Type B pancreatic cell (in vitro differentiated cells): ENCODE data around the gene ARHGEF17. TPM values are rescaled to one million over a fixed set of nuclear protein-coding genes. Genes with fewer than 3 reads are reported as not detected.

ENCODE experiments used
- DNase-seq: peaks from one replicate; pipeline ENCODE4 v3.0.0; 2021; ENCODE audit warnings: mixed read lengths; ENCODE audit not compliant: unreplicated experiment; ENCODE audit errors: extremely low spot score
- H3K27ac Mint-ChIP-seq: 2 replicates; pipeline ENCODE4 v1.8.0; 2021; ENCODE audit warnings: mild to moderate bottlenecking, mixed read lengths
- H3K27me3 Mint-ChIP-seq: 2 replicates; pipeline ENCODE4 v1.8.0; 2021; ENCODE audit warnings: mixed read lengths
- H3K36me3 Mint-ChIP-seq: 2 replicates; pipeline ENCODE4 v1.8.0; 2021; ENCODE audit warnings: mixed read lengths
- H3K4me1 Mint-ChIP-seq: one replicate; pipeline ENCODE4 v1.8.0; 2021; ENCODE audit warnings: mixed read lengths; ENCODE audit not compliant: unreplicated experiment
- H3K4me3 Mint-ChIP-seq: 2 replicates; pipeline ENCODE4 v1.8.0; 2021; ENCODE audit warnings: mild to moderate bottlenecking, mixed read lengths
- H3K9me3 Mint-ChIP-seq: 2 replicates; pipeline ENCODE4 v1.8.0; 2021; ENCODE audit warnings: mixed read lengths
- total RNA-seq: library from RNA; stranded (reverse); gene quantifications from 2 replicates; pipeline ENCODE4 v1.2.1, GENCODE V29; 2021; ENCODE audit warnings: low replicate concordance
- TF ChIP-seq, protein P1 (sequence below): fragments of 200-600 bp; sonication (generic); conservative IDR thresholded peaks from 2 replicates; pipeline ENCODE4 v1.5.0; 2021; ENCODE audit warnings: antibody characterized with exemption, mild to moderate bottlenecking

ARHGEF17 gene
- total RNA-seq, 1 donor from 2014 or later: 69.7 TPM

DNA sequence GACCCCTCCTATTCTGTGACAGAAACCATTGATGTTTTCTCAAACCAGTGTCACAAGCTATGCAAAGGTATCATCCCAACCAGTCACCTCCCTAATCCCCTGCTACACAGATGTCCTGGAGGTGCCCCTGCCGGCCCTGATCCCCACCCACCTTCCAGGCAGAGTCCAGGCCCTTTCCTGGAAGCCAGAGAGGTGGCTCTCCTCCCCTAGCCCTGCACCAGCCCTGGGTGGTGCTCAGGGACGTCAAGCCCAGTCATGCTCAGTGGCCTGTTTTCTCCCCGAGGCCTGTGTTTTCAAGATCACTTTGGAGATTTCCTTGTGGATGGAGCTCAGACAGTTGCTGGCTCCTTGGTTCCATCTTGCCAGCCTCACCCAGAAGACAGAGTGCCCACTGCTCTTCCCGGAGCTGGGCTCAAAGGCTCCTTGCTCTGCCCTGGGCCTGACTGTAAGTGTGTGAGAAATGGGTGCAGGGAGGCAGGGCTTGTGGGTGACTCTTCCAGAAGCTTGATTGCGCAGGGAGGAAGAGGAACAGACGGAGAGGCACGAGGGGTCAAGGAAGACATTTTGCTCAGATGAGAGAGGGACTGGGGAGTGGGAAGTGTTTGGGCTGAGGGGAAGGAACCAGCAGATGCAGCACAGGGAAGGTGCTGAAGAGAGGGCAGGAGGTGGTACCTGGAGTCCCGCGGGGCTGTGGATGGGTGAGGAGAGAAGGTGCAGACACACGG lies 24.6 kb upstream of the ARHGEF17 start:
- TF ChIP-seq, protein P1, sequence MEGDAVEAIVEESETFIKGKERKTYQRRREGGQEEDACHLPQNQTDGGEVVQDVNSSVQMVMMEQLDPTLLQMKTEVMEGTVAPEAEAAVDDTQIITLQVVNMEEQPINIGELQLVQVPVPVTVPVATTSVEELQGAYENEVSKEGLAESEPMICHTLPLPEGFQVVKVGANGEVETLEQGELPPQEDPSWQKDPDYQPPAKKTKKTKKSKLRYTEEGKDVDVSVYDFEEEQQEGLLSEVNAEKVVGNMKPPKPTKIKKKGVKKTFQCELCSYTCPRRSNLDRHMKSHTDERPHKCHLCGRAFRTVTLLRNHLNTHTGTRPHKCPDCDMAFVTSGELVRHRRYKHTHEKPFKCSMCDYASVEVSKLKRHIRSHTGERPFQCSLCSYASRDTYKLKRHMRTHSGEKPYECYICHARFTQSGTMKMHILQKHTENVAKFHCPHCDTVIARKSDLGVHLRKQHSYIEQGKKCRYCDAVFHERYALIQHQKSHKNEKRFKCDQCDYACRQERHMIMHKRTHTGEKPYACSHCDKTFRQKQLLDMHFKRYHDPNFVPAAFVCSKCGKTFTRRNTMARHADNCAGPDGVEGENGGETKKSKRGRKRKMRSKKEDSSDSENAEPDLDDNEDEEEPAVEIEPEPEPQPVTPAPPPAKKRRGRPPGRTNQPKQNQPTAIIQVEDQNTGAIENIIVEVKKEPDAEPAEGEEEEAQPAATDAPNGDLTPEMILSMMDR: no peak
- H3K36me3 Mint-ChIP-seq: no peaks in the 10 kb centered on the region
- no peaks in the 10 kb centered on the region for H3K9me3 Mint-ChIP-seq
- H3K27me3 Mint-ChIP-seq: peaks cover 4% of the 10 kb centered on the region
- no peak for DNase-seq
- no peak overlapping the region for H3K4me3 Mint-ChIP-seq
- peaks cover 25% of the 10 kb centered on the region for H3K4me1 Mint-ChIP-seq
- H3K27ac Mint-ChIP-seq: peak overlapping the region; percentile 39

DNA sequence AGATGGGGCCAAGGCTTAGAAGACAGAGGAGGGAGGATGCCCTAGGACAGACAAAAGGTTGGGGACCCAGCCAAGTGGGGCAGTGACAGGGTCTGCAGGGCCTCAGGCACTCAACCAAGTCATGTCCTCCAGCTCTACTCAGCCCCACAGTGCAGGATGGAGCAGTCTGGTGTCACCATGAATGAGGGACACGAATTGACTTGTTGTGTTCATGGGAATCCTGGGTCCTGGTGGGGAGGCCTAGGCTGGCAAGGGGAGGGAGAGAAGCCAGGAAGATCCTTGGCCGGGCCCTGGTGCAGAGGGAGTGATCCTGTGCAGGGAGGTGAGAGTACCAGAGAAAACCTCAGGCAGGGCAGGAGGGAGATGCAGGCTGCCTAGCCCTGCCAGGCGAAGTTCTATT lies 24.0 kb upstream of the ARHGEF17 start:
- Mint-ChIP-seq H3K36me3 (no peaks in the 10 kb centered on the region), H3K27ac (no peak overlapping the region)

DNA sequence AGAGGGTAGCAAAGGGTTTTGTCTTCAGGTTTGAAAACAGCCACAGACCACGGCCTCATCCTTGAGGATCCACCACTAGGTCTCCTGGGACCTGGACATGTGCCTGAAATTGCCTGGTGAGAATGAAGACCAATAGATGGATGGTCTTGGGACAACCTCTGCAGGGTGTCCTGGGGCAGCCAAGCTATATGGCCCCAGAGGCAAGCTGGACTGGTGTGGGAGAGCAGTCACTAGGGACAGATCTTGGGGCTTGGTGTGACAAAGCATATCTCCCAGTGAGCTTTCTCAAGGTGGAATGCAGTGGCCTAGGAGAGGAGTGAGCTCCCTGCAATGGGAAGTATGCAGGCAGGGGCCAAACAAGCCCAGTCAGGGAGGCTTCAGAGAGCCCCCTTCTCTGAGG lies 22.4 kb upstream of the ARHGEF17 start:
- H3K36me3 Mint-ChIP-seq: no peaks in the 10 kb centered on the region
- H3K27me3 Mint-ChIP-seq: peaks cover under 1% of the 10 kb centered on the region
- H3K9me3 Mint-ChIP-seq: no peaks in the 10 kb centered on the region
- TF ChIP-seq, protein P1: no peak
- H3K27ac Mint-ChIP-seq: peak overlapping the region; percentile 36
- H3K4me1 Mint-ChIP-seq: peaks cover 30% of the 10 kb centered on the region
- no peak overlapping the region for H3K4me3 Mint-ChIP-seq
- no peak for DNase-seq

More for the DNA sequence above, 24.0 kb upstream of the ARHGEF17 start:
- TF ChIP-seq, protein P1: no peak
- Mint-ChIP-seq H3K4me1 (peaks cover 28% of the 10 kb centered on the region), H3K9me3 (no peaks in the 10 kb centered on the region), H3K4me3 (no peak overlapping the region), H3K27me3 (peaks cover 4% of the 10 kb centered on the region)
- no peak for DNase-seq

DNA sequence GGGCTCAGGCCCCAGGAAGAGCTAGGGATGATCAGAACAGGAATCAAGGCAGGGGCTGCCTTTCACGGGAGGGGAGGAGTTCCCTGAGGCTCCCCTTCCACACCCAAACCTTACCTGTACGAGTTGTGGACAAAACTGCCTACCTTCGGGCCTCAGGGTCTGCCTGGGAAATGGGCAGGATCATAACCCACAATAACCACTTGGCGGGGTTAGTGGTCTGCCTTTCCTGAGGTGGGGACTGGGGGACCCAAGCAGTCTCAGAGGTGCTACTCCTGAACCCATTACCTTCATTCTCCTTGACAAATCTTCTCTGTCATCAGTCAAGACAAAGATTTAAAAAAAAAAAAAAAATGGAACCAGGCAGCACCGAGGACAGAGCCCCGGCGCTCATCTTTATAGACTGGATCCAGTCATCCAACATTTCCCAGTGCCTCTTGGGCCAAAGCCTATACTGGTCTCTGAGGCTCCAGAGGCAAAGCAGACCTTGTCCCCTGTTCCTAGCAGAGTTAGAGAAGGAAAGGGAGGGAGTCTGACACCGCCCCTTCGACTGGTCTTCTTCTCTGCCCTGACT lies 21.8 kb upstream of the ARHGEF17 start:
- Mint-ChIP-seq H3K9me3 (no peaks in the 10 kb centered on the region), H3K36me3 (no peaks in the 10 kb centered on the region), H3K4me1 (peaks cover 28% of the 10 kb centered on the region), H3K4me3 (no peak overlapping the region), H3K27ac (peak overlapping the region; percentile 86), H3K27me3 (no peaks in the 10 kb centered on the region)
- DNase-seq: no peak
- TF ChIP-seq, protein P1: no peak

DNA sequence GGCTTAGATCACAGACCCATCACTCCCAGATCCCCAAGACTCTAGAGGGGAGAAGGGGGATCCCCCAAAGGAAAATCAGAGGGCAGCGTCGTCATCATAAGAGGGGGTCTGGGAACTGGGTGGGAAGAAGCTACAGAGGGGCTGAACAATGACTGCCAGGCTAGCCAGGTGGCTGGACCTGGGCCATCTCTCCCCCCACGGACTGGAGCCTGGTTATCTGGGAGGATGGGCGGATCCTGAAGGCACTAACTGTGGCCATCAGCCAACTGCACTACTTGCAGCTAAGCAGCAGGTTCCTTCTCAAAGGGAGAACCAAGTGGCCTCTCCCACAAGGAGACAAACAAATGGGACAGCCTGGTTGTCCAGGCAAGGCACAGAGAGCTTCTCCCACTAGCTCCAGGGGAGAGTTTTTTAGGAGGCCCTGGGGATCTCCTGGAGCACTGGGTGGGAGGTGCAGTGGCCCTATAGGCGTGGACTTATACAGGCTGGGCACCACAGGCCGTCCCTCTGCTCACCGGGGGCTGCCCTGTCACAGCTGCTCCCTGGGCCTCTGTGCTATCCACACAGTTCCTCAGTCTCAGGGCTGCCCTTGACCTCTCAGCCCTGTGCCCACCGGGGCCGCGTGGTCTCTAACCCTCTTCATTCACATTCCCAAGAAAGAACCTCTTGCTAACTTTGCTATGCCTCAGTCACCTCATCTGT lies 20.5 kb upstream of the ARHGEF17 start:
- TF ChIP-seq, protein P1: no peak
- Mint-ChIP-seq H3K9me3 (no peaks in the 10 kb centered on the region), H3K36me3 (no peaks in the 10 kb centered on the region), H3K27me3 (no peaks in the 10 kb centered on the region), H3K27ac (peak overlapping the region; percentile 86), H3K4me1 (peaks cover 25% of the 10 kb centered on the region), H3K4me3 (peak overlapping the region; percentile 43)
- DNase-seq: no peak
